Cardiac fibroblast (primary cell): ENCODE data around the gene SPEM1.

Experiments
- DNase-seq, 2 donors: peaks; one replicate each; pipeline versions ENCODE4 v3.0.0 to v3.0.0-alpha.2; 2010; ENCODE audit warnings: low read depth in 2 of 2
- H3K4me3 ChIP-seq, 2 donors: replicated peaks in 1 of 2; 1 replicate in 1 of 2; 2 replicates in 1 of 2; pipeline ENCODE4 v1.5.1; 2011; ENCODE audit warnings: low read depth in 2 of 2, low read length in 2 of 2, mild to moderate bottlenecking in 2 of 2, moderate library complexity in 1 of 2
- TF ChIP-seq, protein P1 (sequence below): IDR thresholded peaks from one replicate; pipeline ENCODE4 v1.5.1; 2011; ENCODE audit warnings: low read depth, mild to moderate bottlenecking, low read length, inconsistent platforms

Gene SPEM1

DNA sequence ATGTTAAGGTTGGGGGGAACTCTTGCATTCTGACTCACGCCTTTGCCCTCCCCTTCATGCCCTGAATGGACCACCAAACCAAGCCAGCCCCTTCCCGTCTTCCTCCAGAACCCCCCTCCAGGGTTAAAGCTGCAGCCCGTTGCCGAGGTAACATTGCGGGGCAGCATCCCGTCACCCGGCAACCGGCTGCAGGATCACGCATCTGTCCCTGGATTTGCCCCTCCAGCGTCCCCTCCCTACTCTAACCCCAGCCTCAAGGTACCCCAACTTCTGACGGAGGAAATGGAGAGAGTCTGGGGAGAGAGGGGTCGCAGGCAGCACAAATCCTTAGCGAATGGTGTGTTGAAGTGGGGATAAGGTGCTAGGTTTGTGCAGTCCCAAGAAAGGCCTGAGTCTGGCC, 13.0 kb upstream of the SPEM1 start:
- H3K4me3 ChIP-seq: no peak overlapping the region
- TF ChIP-seq, protein P1, sequence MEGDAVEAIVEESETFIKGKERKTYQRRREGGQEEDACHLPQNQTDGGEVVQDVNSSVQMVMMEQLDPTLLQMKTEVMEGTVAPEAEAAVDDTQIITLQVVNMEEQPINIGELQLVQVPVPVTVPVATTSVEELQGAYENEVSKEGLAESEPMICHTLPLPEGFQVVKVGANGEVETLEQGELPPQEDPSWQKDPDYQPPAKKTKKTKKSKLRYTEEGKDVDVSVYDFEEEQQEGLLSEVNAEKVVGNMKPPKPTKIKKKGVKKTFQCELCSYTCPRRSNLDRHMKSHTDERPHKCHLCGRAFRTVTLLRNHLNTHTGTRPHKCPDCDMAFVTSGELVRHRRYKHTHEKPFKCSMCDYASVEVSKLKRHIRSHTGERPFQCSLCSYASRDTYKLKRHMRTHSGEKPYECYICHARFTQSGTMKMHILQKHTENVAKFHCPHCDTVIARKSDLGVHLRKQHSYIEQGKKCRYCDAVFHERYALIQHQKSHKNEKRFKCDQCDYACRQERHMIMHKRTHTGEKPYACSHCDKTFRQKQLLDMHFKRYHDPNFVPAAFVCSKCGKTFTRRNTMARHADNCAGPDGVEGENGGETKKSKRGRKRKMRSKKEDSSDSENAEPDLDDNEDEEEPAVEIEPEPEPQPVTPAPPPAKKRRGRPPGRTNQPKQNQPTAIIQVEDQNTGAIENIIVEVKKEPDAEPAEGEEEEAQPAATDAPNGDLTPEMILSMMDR: no peak
- DNase-seq: no peak

DNA sequence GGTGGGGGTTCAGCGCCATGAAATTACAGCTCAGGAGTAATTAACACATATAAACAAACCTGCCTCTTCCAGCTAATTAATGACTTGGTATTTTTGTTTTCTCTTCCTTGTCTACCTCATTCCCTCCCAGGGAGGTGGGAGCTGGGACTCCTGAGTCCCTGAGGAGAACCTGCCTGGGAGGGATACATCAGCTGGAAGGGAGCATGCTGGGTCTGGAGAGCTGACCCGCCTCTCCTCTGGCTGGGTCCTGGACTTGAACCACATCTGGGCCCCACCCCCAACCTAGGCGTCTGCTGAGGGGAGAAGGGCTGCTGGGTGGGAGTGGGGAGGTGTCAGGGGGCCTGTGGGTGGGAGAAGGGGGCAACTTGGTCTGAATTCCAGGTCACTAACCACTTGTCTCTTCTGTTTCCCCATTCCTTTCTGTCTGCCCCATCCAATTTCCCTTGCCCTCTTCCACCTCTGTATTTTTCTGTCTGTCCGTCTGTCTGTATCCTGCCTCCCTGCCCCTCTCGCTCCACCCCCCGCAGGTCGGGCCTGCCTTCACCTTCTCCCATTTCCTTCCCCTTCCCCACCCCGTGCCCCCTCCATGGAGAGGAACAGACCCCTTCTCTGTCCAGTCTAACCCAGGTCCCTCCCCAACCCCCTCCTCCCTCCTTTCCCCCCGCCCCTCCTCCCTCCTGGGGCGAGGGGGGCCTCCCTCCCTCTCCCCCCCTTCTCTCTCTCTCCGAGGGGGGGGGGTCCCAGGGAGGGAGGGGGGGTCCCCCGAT, 12.5 kb upstream of the SPEM1 start, which contains the start of gene NLGN2:
TSS of gene NLGN2 (plus strand) at position 361 of the 767 bp plus-strand sequence. CDS start 411 bp downstream, outside the sequence.
- TF ChIP-seq, protein P1: no peak
- H3K4me3 ChIP-seq: no peak within 1 kb of the TSS
- no peak for DNase-seq

DNA sequence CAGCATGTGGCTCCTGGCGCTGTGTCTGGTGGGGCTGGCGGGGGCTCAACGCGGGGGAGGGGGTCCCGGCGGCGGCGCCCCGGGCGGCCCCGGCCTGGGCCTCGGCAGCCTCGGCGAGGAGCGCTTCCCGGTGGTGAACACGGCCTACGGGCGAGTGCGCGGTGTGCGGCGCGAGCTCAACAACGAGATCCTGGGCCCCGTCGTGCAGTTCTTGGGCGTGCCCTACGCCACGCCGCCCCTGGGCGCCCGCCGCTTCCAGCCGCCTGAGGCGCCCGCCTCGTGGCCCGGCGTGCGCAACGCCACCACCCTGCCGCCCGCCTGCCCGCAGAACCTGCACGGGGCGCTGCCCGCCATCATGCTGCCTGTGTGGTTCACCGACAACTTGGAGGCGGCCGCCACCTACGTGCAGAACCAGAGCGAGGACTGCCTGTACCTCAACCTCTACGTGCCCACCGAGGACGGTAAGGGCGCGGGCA, 11.8 kb upstream of the SPEM1 start:
- H3K4me3 ChIP-seq: no peak overlapping the region
- no peak for DNase-seq
- TF ChIP-seq, protein P1: no peak

DNA sequence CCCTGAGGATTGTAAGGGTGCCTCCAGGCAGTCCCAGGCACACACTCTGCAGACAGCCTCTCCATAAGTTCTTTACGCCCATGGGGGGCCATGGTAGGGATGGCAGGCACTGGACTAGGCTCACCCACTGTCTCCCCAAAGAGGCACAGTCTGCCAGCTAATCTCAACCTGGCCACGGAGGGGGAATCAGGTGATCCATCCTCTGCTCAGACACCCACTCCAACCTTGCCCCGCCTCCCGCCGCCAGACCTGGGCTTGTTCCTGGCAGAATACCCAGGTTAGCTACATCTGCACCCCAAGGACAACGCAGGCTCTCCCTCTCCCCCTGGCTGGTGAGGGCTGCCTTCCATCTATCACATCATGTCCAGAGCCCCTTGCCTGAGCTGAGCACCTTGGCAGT, 11.3 kb upstream of the SPEM1 start:
- DNase-seq: no peak
- TF ChIP-seq, protein P1: no peak
- no peak overlapping the region for H3K4me3 ChIP-seq

DNA sequence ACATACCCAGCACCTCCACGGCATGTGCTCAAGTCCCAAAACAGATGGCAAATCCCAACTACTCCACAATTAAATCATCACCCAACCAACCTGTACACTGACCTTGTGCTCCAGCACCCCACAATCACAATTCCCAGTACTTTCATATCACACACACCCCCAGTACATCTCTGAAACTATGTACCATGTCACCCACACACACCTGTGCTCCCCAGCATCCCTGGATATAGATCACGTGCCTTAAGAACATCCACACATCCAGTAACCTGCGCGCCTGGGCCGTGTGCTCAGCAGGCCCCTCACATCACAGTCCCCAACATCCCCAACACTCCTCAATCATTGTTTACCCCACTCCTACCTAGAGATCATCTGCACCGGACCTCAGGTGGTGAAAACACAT, 10.4 kb upstream of the SPEM1 start:
- TF ChIP-seq, protein P1: no peak
- no peak overlapping the region for H3K4me3 ChIP-seq
- DNase-seq: no peak

DNA sequence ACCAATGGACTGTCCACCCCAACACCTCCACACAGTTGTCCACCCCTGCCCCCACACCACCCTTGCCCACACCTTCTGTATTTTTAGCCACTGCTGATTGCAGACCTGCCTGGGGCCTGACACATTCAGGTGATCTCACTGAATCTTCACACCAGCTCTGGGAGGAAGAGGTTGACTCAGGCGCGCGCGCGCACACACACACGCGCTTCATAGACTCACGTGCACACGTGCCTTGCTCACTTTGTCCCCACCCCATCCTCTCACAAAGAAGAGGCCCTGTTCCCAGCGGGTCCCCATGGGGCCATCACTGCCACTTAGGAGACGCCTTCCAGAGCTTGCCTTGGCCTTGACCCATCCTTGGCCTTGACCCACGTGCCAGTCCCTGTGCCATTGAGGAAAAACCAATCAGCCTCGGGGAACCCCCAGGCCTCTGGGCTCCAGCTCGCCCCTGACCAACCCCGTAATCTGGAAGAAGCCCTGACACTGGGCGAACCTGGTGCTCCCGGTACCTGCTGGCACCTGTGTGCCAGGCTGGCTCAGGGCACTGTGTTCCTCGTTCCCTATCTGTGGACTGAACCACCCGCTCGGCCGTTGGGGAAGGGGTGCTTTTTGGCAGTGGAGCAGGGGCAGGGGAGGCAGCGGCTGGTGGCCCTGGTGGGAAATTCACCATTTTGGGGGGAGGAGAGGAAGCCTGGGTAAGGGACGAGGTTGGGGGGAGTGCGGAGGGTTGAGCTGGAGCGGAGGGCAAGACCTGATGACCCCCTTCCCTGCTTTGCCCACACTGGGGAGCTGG, 9.3 kb upstream of the SPEM1 start:
- TF ChIP-seq, protein P1: no peak
- no peak overlapping the region for H3K4me3 ChIP-seq
- no peak for DNase-seq
